ENCODE measurements around the gene PTPN4. TPM values are rescaled to one million over a fixed set of nuclear protein-coding genes. Genes with fewer than 3 reads are reported as not detected.
A peak's percentile ranks its signal among the peaks of the same experiment; 100 is the strongest.

Gene PTPN4
- total and polyA plus RNA-seq, 8 donors, result 4.4 to 18.7 (median 13.2) TPM

DNA sequence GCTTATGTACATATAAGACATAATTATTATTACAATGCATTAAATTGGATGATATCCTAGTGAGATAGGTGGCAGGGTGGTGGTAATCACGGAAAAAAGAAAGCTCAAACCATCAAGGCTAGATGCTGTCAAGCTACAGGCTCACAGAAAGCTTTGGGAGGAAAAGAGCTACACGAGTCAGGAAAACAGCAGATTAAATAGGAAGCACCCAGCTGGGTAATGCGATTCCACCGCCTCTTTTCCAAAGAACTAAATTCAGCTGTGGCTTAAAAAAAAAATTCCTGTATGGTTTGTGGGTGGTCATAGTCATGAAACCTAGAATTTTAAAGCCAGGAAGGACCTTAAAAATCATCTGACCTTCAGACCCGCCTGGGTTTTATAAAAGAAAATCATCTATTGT lies 23.7 kb upstream of the PTPN4 start:
- no peak overlapping the region for H3K27ac ChIP-seq
- H3K27me3 ChIP-seq, result no peaks in the 10 kb centered on the region
- TF ChIP-seq, protein P1, sequence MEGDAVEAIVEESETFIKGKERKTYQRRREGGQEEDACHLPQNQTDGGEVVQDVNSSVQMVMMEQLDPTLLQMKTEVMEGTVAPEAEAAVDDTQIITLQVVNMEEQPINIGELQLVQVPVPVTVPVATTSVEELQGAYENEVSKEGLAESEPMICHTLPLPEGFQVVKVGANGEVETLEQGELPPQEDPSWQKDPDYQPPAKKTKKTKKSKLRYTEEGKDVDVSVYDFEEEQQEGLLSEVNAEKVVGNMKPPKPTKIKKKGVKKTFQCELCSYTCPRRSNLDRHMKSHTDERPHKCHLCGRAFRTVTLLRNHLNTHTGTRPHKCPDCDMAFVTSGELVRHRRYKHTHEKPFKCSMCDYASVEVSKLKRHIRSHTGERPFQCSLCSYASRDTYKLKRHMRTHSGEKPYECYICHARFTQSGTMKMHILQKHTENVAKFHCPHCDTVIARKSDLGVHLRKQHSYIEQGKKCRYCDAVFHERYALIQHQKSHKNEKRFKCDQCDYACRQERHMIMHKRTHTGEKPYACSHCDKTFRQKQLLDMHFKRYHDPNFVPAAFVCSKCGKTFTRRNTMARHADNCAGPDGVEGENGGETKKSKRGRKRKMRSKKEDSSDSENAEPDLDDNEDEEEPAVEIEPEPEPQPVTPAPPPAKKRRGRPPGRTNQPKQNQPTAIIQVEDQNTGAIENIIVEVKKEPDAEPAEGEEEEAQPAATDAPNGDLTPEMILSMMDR (IDR thresholded peaks at IDR 0.05), result no peak
- no peak for FAIRE-seq
- WGBS, 2 donors, result 76 to 77% methylated on average over 5 of the region's 5 CpGs
- H3K4me1 ChIP-seq, result no peaks in the 10 kb centered on the region
- no peaks in the 10 kb centered on the region for H3K36me3 ChIP-seq
- no peak overlapping the region for H3K4me3 ChIP-seq
- ATAC-seq, result no peak
- no peak for DNase-seq
- intact Hi-C loops (cut with DNase I), result no loop called here
- H3K9me3 ChIP-seq, result no peaks in the 10 kb centered on the region

- Histone ChIP-seq H3K9me3 (no peaks in the 10 kb centered on the region), H3K4me3 (no peak overlapping the region), H3K36me3 (no peaks in the 10 kb centered on the region), H3K4me1 (no peaks in the 10 kb centered on the region), H3K27me3 (no peaks in the 10 kb centered on the region), H3K27ac (no peak overlapping the region)
- DNase-seq, result no peak
- intact Hi-C loops (cut with DNase I), result loop anchor here in 1 of 3 donors (10.0 kb wide), 1 partner anchor 435 kb away; no protein-coding TSS in a partner anchor
- FAIRE-seq, result no peak
- peak in 2 of 4 donors; percentile 24 to 40 for ATAC-seq
- WGBS, 2 donors, result 67 to 78% methylated on average over 3 of the region's 3 CpGs
- TF ChIP-seq, protein P1 (IDR thresholded peaks at IDR 0.05), result no peak
These were observed 20.0 kb upstream of the PTPN4 start for GRCh38 chr2:119739580-119740255.

GRCh38 chr2:119741001-119741400 lies 18.7 kb upstream of the PTPN4 start:
- H3K27me3 ChIP-seq, result no peaks in the 10 kb centered on the region
- TF ChIP-seq, protein P1 (IDR thresholded peaks at IDR 0.05), result no peak
- ATAC-seq (no peak), FAIRE-seq (no peak), DNase-seq (no peak)
- H3K36me3 ChIP-seq, result no peaks in the 10 kb centered on the region
- H3K9me3 ChIP-seq, result no peaks in the 10 kb centered on the region
- intact Hi-C loops (cut with DNase I), result loop anchor here in 1 of 3 donors (10.0 kb wide), 1 partner anchor 434 kb away; no protein-coding TSS in a partner anchor
- no peak overlapping the region for H3K27ac ChIP-seq
- WGBS, 2 donors, result 88 to 95% methylated on average over 3 of the region's 3 CpGs
- no peak overlapping the region for H3K4me3 ChIP-seq
- no peaks in the 10 kb centered on the region for H3K4me1 ChIP-seq

GRCh38 chr2:119741868-119742267 lies 17.9 kb upstream of the PTPN4 start:
- Histone ChIP-seq H3K9me3 (no peaks in the 10 kb centered on the region), H3K4me3 (no peak overlapping the region), H3K4me1 (no peaks in the 10 kb centered on the region), H3K27ac (no peak overlapping the region), H3K27me3 (no peaks in the 10 kb centered on the region), H3K36me3 (no peaks in the 10 kb centered on the region)
- no peak for DNase-seq
- ATAC-seq, result no peak
- TF ChIP-seq, protein P1 (IDR thresholded peaks at IDR 0.05), result no peak
- FAIRE-seq, result no peak
- intact Hi-C loops (cut with DNase I), result loop anchor here in 1 of 3 donors (10.0 kb wide), 1 partner anchor 433 kb away; no protein-coding TSS in a partner anchor
- WGBS, 2 donors, result 89 to 92% methylated on average over 3 of the region's 3 CpGs

DNA sequence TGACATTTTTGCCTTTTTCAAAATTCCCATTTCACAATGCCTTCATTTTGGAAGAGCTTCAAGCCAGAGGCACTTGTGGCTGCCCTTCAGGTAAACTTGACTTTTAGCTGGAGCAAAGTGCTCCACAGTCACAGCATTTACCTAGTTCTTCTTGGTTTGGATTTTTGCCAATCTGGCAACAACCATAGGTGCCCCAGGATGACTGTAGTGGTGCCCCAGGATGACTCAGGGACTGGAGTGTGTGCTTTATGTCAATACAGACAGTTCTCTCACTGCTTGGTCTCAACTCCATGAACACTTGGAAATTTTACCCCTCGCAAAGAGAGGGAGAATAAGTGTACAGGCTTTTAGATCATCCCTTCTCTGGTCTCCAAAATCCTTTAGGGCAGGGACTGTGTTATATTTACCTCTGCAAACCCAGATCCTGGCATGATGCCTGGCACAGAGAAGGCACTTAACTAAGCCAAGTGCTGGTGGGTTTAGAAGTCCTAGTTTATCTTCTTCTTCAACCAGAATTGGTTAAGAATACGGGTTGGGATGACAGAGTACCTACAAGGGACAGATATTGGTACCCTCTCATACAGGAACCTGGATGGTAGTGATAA lies 15.3 kb upstream of the PTPN4 start:
- Histone ChIP-seq H3K4me1 (no peaks in the 10 kb centered on the region), H3K4me3 (no peak overlapping the region), H3K27me3 (no peaks in the 10 kb centered on the region), H3K9me3 (no peaks in the 10 kb centered on the region), H3K27ac (no peak overlapping the region), H3K36me3 (no peaks in the 10 kb centered on the region)
- intact Hi-C loops (cut with DNase I), result loop anchor here in 1 of 3 donors (10.0 kb wide), 1 partner anchor 430 kb away; no protein-coding TSS in a partner anchor
- WGBS, 2 donors, result 77 to 78% methylated on average over 2 of the region's 2 CpGs
- no peak for FAIRE-seq
- peak; percentile 77 to 85 (median 80) for ATAC-seq
- TF ChIP-seq, protein P1 (IDR thresholded peaks at IDR 0.05), result no peak
- DNase-seq, result peak in 1 of 6 donors; percentile 54

Measured in pancreas (tissue), 10 donors.